H1 (cell line): ENCODE data around the gene RPS6KA2. TPM values are rescaled to one million over a fixed set of nuclear protein-coding genes. Genes with fewer than 3 reads are reported as not detected.
A peak's percentile ranks its signal among the peaks of the same experiment; 100 is the strongest.

Source experiments
- CTCF ChIA-PET: fragments of 300-600 bp; sonication (Branson Sonifier 250); formaldehyde crosslinking; loops from one replicate; lab custom pipeline; 2021; ENCODE audit not compliant: partially characterized antibody; lab: Charles Lee
- POLR2A ChIA-PET: fragments of 300-600 bp; sonication (Branson Sonifier 250); formaldehyde crosslinking; loops from one replicate; lab custom pipeline; 2021; ENCODE audit warnings: inconsistent platforms; ENCODE audit not compliant: partially characterized antibody; lab: Charles Lee
- DNase-seq, 2 experiments: peaks; one replicate each; pipeline versions ENCODE4 v3.0.0 to v3.0.0-alpha.2; 2010 to 2022; ENCODE audit warnings: low spot score in 2 of 2, low read depth in 1 of 2, mixed read lengths in 1 of 2
- FAIRE-seq: peaks from 2 replicates; lab custom pipeline; 2011; peaks lifted over from hg19 to GRCh38; lab: Jason Lieb, UNC
- H2AFZ ChIP-seq: 2 replicates; pipeline ENCODE4 v1.8.1; 2012; ENCODE audit warnings: low read length, inconsistent platforms
- H2AK5ac ChIP-seq: 2 replicates; pipeline ENCODE4 v1.6.1; 2013; ENCODE audit warnings: low read depth, low read length
- H2BK120ac ChIP-seq: replicated peaks from 2 replicates; pipeline ENCODE3; 2013; ENCODE audit warnings: low read depth, low read length, inconsistent platforms
- H2BK12ac ChIP-seq: 2 replicates; pipeline ENCODE4 v1.6.1; 2013; ENCODE audit warnings: low read depth, low read length
- H2BK15ac ChIP-seq: 2 replicates; pipeline ENCODE4 v1.6.1; 2013; ENCODE audit warnings: low read length
- H2BK20ac ChIP-seq: 2 replicates; pipeline ENCODE4 v1.6.1; 2013; ENCODE audit warnings: low read length
- H2BK5ac ChIP-seq: 2 replicates; pipeline ENCODE4 v1.6.1; 2013; ENCODE audit warnings: low read depth, low read length
- H3K14ac ChIP-seq: 2 replicates; pipeline ENCODE4 v1.6.1; 2013; ENCODE audit warnings: inconsistent platforms; ENCODE audit not compliant: insufficient read length
- H3K18ac ChIP-seq: 2 replicates; pipeline ENCODE4 v1.6.1; 2013; ENCODE audit warnings: low read length; ENCODE audit errors: extremely low read depth
- H3K23ac ChIP-seq: 2 replicates; pipeline ENCODE4 v1.6.1; 2013; ENCODE audit warnings: inconsistent platforms; ENCODE audit not compliant: insufficient read length
- H3K23me2 ChIP-seq: 2 replicates; pipeline ENCODE4 v1.6.1; 2013; ENCODE audit warnings: low read depth, low read length
- H3K27ac ChIP-seq: 2 replicates; pipeline ENCODE4 v1.6.1; 2011; ENCODE audit warnings: low read depth, low read length, inconsistent platforms
- H3K27me3 ChIP-seq, 4 experiments: replicated peaks in 1 of 4; 1 replicate in 1 of 4; 2 replicates in 3 of 4; pipeline versions ENCODE4 v1.6.1 to v1.8.1; 2011 to 2013; ENCODE audit warnings: low read length in 3 of 4, mild to moderate bottlenecking in 3 of 4, inconsistent platforms in 2 of 4, mixed read lengths in 2 of 4, moderate library complexity in 1 of 4; ENCODE audit not compliant: control insufficient read depth in 3 of 4, insufficient read depth in 3 of 4; ENCODE audit errors: extremely low read depth in 1 of 4
- H3K36me3 ChIP-seq, 4 experiments: 2 replicates each; pipeline versions ENCODE4 v1.6.1 to v1.8.1; 2011 to 2013; ENCODE audit warnings: mild to moderate bottlenecking in 4 of 4, low read length in 3 of 4, moderate library complexity in 2 of 4, control low read depth in 1 of 4, inconsistent platforms in 1 of 4; ENCODE audit not compliant: insufficient read depth in 4 of 4, control insufficient read depth in 2 of 4
- H3K4ac ChIP-seq: replicated peaks from 2 replicates; pipeline ENCODE3; 2013; ENCODE audit warnings: low read length, low read depth, mixed read lengths, inconsistent platforms; ENCODE audit not compliant: insufficient read length
- H3K4me1 ChIP-seq, 4 experiments: replicated peaks in 1 of 4; 1 replicate in 1 of 4; 2 replicates in 3 of 4; pipeline versions ENCODE4 v1.6.1 to v1.8.1; 2011 to 2013; ENCODE audit warnings: low read length in 3 of 4, inconsistent platforms in 2 of 4, mixed read lengths in 1 of 4; ENCODE audit not compliant: insufficient read depth in 4 of 4, control insufficient read depth in 3 of 4
- H3K4me2 ChIP-seq, 2 experiments: 2 replicates each; pipeline versions ENCODE4 v1.6.1 to v1.8.1; 2011 to 2013; ENCODE audit warnings: low read depth in 2 of 2, low read length in 2 of 2, control low read depth in 1 of 2, inconsistent platforms in 1 of 2, mild to moderate bottlenecking in 1 of 2; ENCODE audit not compliant: insufficient read depth in 1 of 2
- H3K4me3 ChIP-seq, 4 experiments: fragments of 200-600, 300-600 bp in 1 of 4; sonication (generic), shearing (Covaris generic), sonication (Bioruptor Twin) in 1 of 4; 2 replicates each; pipeline versions ENCODE4 v1.5.1 to v1.8.1; 2011 to 2016; ENCODE audit warnings: low read length in 4 of 4, low read depth in 3 of 4, control low read depth in 2 of 4, inconsistent platforms in 2 of 4, mild to moderate bottlenecking in 2 of 4, mixed read lengths in 1 of 4, moderate library complexity in 1 of 4; ENCODE audit not compliant: insufficient read depth in 2 of 4; ENCODE audit errors: extremely low read depth in 1 of 4
- H3K56ac ChIP-seq: replicated peaks from 2 replicates; pipeline ENCODE3; 2013; ENCODE audit warnings: low read depth, mild to moderate bottlenecking, mixed read lengths, low read length, inconsistent platforms; ENCODE audit not compliant: insufficient read length
- H3K79me1 ChIP-seq: 2 replicates; pipeline ENCODE4 v1.6.1; 2013; ENCODE audit warnings: low read depth, low read length, control low read depth
- H3K79me2 ChIP-seq, 2 experiments: 2 replicates each; pipeline versions ENCODE4 v1.6.1 to v1.8.1; 2012 to 2013; ENCODE audit warnings: low read length in 2 of 2, mild to moderate bottlenecking in 2 of 2, inconsistent platforms in 1 of 2; ENCODE audit not compliant: insufficient read depth in 2 of 2, control insufficient read depth in 1 of 2
- H3K9ac ChIP-seq, 4 experiments: replicated peaks in 1 of 4; 1 replicate in 1 of 4; 2 replicates in 3 of 4; pipeline versions ENCODE4 v1.6.1 to v1.8.1; 2011 to 2013; ENCODE audit warnings: low read depth in 3 of 4, low read length in 3 of 4, control low read depth in 2 of 4, mild to moderate bottlenecking in 2 of 4, moderate library complexity in 2 of 4, inconsistent platforms in 1 of 4; ENCODE audit errors: extremely low read depth in 1 of 4
- H3K9me3 ChIP-seq, 2 experiments: 2 replicates each; pipeline versions ENCODE4 v1.6.1 to v1.8.1; 2012 to 2013; ENCODE audit warnings: mild to moderate bottlenecking in 2 of 2, moderate library complexity in 2 of 2, control low read depth in 1 of 2, inconsistent platforms in 1 of 2, low read depth in 1 of 2, low read length in 1 of 2, mixed read lengths in 1 of 2; ENCODE audit not compliant: insufficient read depth in 2 of 2
- H4K20me1 ChIP-seq, 2 experiments: replicated peaks in 1 of 2; 2 replicates each; pipeline versions ENCODE3 to v1.8.1; 2011 to 2013; ENCODE audit warnings: inconsistent platforms in 2 of 2, low read length in 2 of 2, mild to moderate bottlenecking in 1 of 2; ENCODE audit not compliant: insufficient read depth in 2 of 2, control insufficient read depth in 1 of 2
- H4K5ac ChIP-seq: 2 replicates; pipeline ENCODE4 v1.6.1; 2013; ENCODE audit warnings: low read length, low read depth, mixed read lengths, inconsistent platforms; ENCODE audit not compliant: insufficient read length
- H4K8ac ChIP-seq: 2 replicates; pipeline ENCODE4 v1.8.0; 2013; ENCODE audit warnings: mild to moderate bottlenecking, moderate library complexity, low read length, inconsistent platforms; ENCODE audit not compliant: insufficient read depth; ENCODE audit errors: extremely low read depth
- H4K91ac ChIP-seq: replicated peaks from 2 replicates; pipeline ENCODE3; 2013; ENCODE audit warnings: low read length, mixed read lengths, inconsistent platforms; ENCODE audit not compliant: insufficient read length
- BACH1 ChIP-seq: IDR thresholded peaks from 2 replicates; pipeline ENCODE4 v1.6.1; 2012; ENCODE audit warnings: low read length, improper control_type of control experiment
- BCL11A ChIP-seq, 2 experiments: IDR thresholded peaks; one replicate each; pipeline ENCODE4 v1.6.1; 2011; ENCODE audit warnings: low read depth in 2 of 2, low read length in 2 of 2, mild to moderate bottlenecking in 2 of 2
- CEBPB ChIP-seq: IDR thresholded peaks from 2 replicates; pipeline ENCODE4 v1.6.1; 2012; ENCODE audit warnings: low read depth, low read length
- HDAC2 ChIP-seq, 2 experiments: fragments of 300-600 bp in 1 of 2; sonication (generic) in 1 of 2; IDR thresholded peaks; 2 replicates each; pipeline ENCODE4 v1.6.1; 2011 to 2012; ENCODE audit warnings: low read depth in 2 of 2, low read length in 2 of 2, mild to moderate bottlenecking in 2 of 2, moderate library complexity in 2 of 2, borderline replicate concordance in 1 of 2, inconsistent platforms in 1 of 2
- KDM4A ChIP-seq: IDR thresholded peaks from one replicate; pipeline ENCODE4 v1.7.1; 2012; ENCODE audit warnings: low read depth, mild to moderate bottlenecking, moderate library complexity, low read length, inconsistent platforms; ENCODE audit not compliant: severe bottlenecking
- NRF1 ChIP-seq: IDR thresholded peaks from 2 replicates; pipeline ENCODE4 v1.6.1; 2011; ENCODE audit warnings: mild to moderate bottlenecking, low read depth, low read length, improper control_type of control experiment
- POLR2AphosphoS5 ChIP-seq: IDR thresholded peaks from 2 replicates; pipeline ENCODE4 v1.6.1; 2011; ENCODE audit warnings: low read depth, low read length
- RAD21 ChIP-seq, 2 experiments: IDR thresholded peaks in 1 of 2; conservative IDR thresholded peaks in 1 of 2; 2 replicates each; pipeline ENCODE4 v1.6.1; 2011; ENCODE audit warnings: low read depth in 2 of 2, low read length in 2 of 2, improper control_type of control experiment in 1 of 2, inconsistent platforms in 1 of 2, mild to moderate bottlenecking in 1 of 2, moderate library complexity in 1 of 2
- SUZ12 ChIP-seq: fragments of 200-600 bp; sonication (generic); IDR thresholded peaks from 2 replicates; pipeline ENCODE4 v1.6.1; 2012; ENCODE audit warnings: mild to moderate bottlenecking, inconsistent platforms, low read length, moderate library complexity, mixed read lengths
- WGBS, 2 experiments: shearing (Covaris generic) in 1 of 2; methylation state at CpG; one replicate each; pipeline versions ENCODE4 v1.1.6 to v1.1.7; 2013 to 2015; ENCODE audit warnings: low lambda C conversion rate in 2 of 2, mixed read lengths in 2 of 2, inconsistent platforms in 1 of 2, low coverage in 1 of 2, missing lambda C conversion rate in 1 of 2; ENCODE audit not compliant: insufficient replicate concordance in 2 of 2, insufficient coverage in 1 of 2, insufficient read length in 1 of 2; ENCODE audit errors: extremely low coverage in 1 of 2, missing lambda C conversion rate in 1 of 2; 5-methylcytosine and 5-hydroxymethylcytosine counted together
- polyA plus RNA-seq, 7 experiments: library from polyadenylated mRNA; depleted of rRNA in 3 of 7; stranded (reverse) in 5 of 7; unstranded in 2 of 7; fragments of >200 nt in 5 of 7; fragments of 200-250 nt in 2 of 7; gene quantifications; 1 replicate in 5 of 7; 2 replicates in 1 of 7; 4 replicates in 1 of 7; pipeline versions ENCODE4 v1.2.1 to v1.2.3, GENCODE V29; 2011 to 2013; ENCODE audit warnings: missing spikeins in 2 of 7, mixed read lengths in 2 of 7
- total RNA-seq: library from RNA; stranded (reverse); fragmentation: NEBNext Ultra II Directional; extraction: Animal tissue kit (Norgen Biotek cat#: 25700); gene quantifications from 2 replicates; pipeline ENCODE4 v1.2.1, GENCODE V29; 2021

The RPS6KA2 gene
- total and polyA plus RNA-seq, 2 of the 8 experiments (the other 6 are each of a cell fraction or from before 2014, with no cell fraction given): 8.8 to 25.7 TPM

DNA sequence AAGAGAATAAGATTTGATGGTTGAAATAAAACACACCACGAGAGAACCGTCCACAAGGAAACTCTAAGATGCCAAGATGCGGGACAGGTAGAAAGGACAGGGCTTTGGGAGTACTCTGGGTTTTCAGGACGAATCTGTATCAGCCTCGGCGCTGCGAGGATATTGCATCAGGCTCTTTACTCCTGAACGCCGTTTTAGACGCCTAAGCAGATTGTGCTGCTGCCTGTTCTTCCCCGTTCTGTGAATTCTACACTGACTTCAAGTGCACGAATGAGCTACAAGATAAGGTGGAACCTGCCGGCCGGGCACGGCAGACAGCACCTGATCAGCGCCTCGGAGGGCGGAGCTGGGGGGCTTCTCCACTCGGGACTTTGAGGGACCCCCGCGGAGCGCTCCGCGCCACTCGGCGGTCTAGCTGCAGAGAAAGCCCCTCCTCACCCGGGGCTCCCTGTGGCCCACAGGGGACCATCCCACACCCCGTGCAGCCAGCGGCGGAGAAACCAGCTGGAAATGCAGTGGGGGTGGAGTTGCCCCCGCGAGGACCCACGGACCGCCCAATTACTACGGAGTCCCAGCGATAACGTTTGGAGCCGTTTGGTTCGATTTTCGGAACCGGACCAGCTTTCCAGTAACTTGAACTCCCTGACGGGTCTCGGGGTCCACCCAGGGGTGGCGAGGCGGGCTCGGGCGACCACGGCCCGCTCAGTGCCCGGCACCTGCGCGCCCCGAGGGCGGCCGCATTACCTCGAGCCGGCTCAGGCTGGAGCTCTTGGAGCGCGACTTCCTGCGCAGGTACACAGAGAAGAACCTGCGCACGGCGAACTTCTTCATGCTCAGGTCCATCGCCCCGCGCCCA is 646 bp downstream of the RPS6KA2 start:
- peaks cover 7% of the 10 kb centered on the region for H3K23me2 ChIP-seq
- no peak overlapping the region for H2AK5ac ChIP-seq
- no peak overlapping the region for H3K14ac ChIP-seq
- H2AFZ ChIP-seq: 0 out of 2 replicates have a peak overlapping the region, but pooled peaks have one; percentile 11
- H4K91ac ChIP-seq: no peak overlapping the region
- no peak overlapping the region for H4K5ac ChIP-seq
- CTCF ChIA-PET: interaction anchor here (0.8 to 1.2 kb wide), 3 partner anchors 13 to 170 kb away, joined by 3 to 4 read pairs (median 3); no protein-coding TSS in a partner anchor
- H3K27ac ChIP-seq: peak overlapping the region; percentile 46; the same call in 1 of the 2 replicates
- TF ChIP-seq KDM4A (peak; percentile 90), BCL11A (IDR thresholded peaks at IDR 0.05; ENCODE audit: low read depth in 2 of 2, low read length in 2 of 2) (no peak), BACH1 (peak; percentile 77), RAD21 (IDR thresholded peaks at IDR 0.05 in 1 of 2, conservative IDR thresholded peaks at IDR 0.05 in 1 of 2; ENCODE audit: low read depth in 2 of 2, low read length in 2 of 2) (peak in 1 of 2 experiments; percentile 14; a peak in 2 of 4 replicates), SUZ12 (peak; percentile 57; the same call in 1 of the 2 replicates), POLR2AphosphoS5 (no peak), HDAC2 (IDR thresholded peaks at IDR 0.05; ENCODE audit: borderline replicate concordance in 1 of 2, low read depth in 2 of 2, low read length in 2 of 2) (peak in 1 of 2 experiments; percentile 46; a peak in 1 of 4 replicates), CEBPB (peak; percentile 62; the same call in 1 of the 2 replicates), NRF1 (peak; percentile 56)
- no peak overlapping the region for H2BK5ac ChIP-seq
- no peak for FAIRE-seq
- no peak overlapping the region for H2BK12ac ChIP-seq
- DNase-seq: no peak
- H3K79me2 ChIP-seq: peaks cover 0 to 35% of the 10 kb centered on the region in 2 experiments; a peak in 2 of 4 replicates
- no peak overlapping the region for H3K56ac ChIP-seq
- no peak overlapping the region for H2BK120ac ChIP-seq
- no peak overlapping the region for H2BK20ac ChIP-seq
- H3K4me1 ChIP-seq: peaks cover 2 to 16% (median 8%) of the 10 kb centered on the region in 4 experiments; a peak in 6 of 7 replicates
- H3K27me3 ChIP-seq: peaks cover 0 to 31% (median 15%) of the 10 kb centered on the region in 4 experiments; a peak in 5 of 7 replicates
- no peak overlapping the region for H3K23ac ChIP-seq
- peak overlapping the region; percentile 71 to 82 for H3K4me2 ChIP-seq
- H4K20me1 ChIP-seq: peaks cover 0 to 4% of the 10 kb centered on the region in 2 experiments
- H3K36me3 ChIP-seq: no peaks in the 10 kb centered on the region
- peak overlapping the region; percentile 55 to 69 (median 60) for H3K9ac ChIP-seq
- H3K4me3 ChIP-seq: peak overlapping the region; percentile 67 to 77 (median 76)
- 4% methylated on average over 60 of the region's 66 CpGs; no CpG with 5 or more reads in 1 of the 2 experiments for WGBS, 2 experiments
- H3K18ac ChIP-seq: peak overlapping the region; percentile 39; the same call in 1 of the 2 replicates
- no peaks in the 10 kb centered on the region for H3K9me3 ChIP-seq
- peak overlapping the region; percentile 14 for H3K4ac ChIP-seq
- POLR2A ChIA-PET: interaction anchor here (0.8 to 2.7 kb wide), 20 partner anchors 9 to 459 kb away, joined by 3 to 19 read pairs (median 3); partner anchors contain the start of gene TBXT
- H4K8ac ChIP-seq: peak overlapping the region; percentile 89
- no peak overlapping the region for H2BK15ac ChIP-seq
- peaks cover 3% of the 10 kb centered on the region; the same call in 1 of the 2 replicates for H3K79me1 ChIP-seq
